ENCODE measurements around the gene IRF2BP1.
"Not testable (repeated sequence)": the region's sequence is repeated elsewhere in the genome, so short reads cannot be mapped to it uniquely, and the experiment has no call there.

IRF2BP1 gene

GRCh38 chr19:45876161-45876410 is 9.9 kb downstream of the IRF2BP1 start:
- in situ Hi-C loops (cut with MboI; ENCODE audit: low sequenced_read_pairs, unreplicated experiment) = no loop called here
- no peak for TF ChIP-seq CTCF (IDR thresholded peaks at IDR 0.05; ENCODE audit: borderline replicate concordance, control extremely low read depth, extremely low read depth, insufficient read depth, missing control alignments)
- no peak for DNase-seq (ENCODE audit: low spot score)

GRCh38 chr19:45874620-45874966 is 11.3 kb downstream of the IRF2BP1 start:
- in situ Hi-C loops (cut with MboI; ENCODE audit: low sequenced_read_pairs, unreplicated experiment) = no loop called here
- no peak for DNase-seq (ENCODE audit: low spot score)
- TF ChIP-seq CTCF (IDR thresholded peaks at IDR 0.05; ENCODE audit: borderline replicate concordance, control extremely low read depth, extremely low read depth, insufficient read depth, missing control alignments) = no peak

GRCh38 chr19:45873219-45873772 is 12.6 kb downstream of the IRF2BP1 start:
- in situ Hi-C loops (cut with MboI; ENCODE audit: low sequenced_read_pairs, unreplicated experiment) = no loop called here
- DNase-seq (ENCODE audit: low spot score) = no peak
- TF ChIP-seq CTCF (IDR thresholded peaks at IDR 0.05; ENCODE audit: borderline replicate concordance, control extremely low read depth, extremely low read depth, insufficient read depth, missing control alignments) = no peak

GRCh38 chr19:45872095-45872919 is 13.6 kb downstream of the IRF2BP1 start:
- in situ Hi-C loops (cut with MboI; ENCODE audit: low sequenced_read_pairs, unreplicated experiment) = no loop called here
- TF ChIP-seq CTCF (IDR thresholded peaks at IDR 0.05; ENCODE audit: borderline replicate concordance, control extremely low read depth, extremely low read depth, insufficient read depth, missing control alignments) = no peak

GRCh38 chr19:45870798-45871197 is 15.1 kb downstream of the IRF2BP1 start:
- DNase-seq (ENCODE audit: low spot score) = no peak
- in situ Hi-C loops (cut with MboI; ENCODE audit: low sequenced_read_pairs, unreplicated experiment) = no loop called here
- no peak for TF ChIP-seq CTCF (IDR thresholded peaks at IDR 0.05; ENCODE audit: borderline replicate concordance, control extremely low read depth, extremely low read depth, insufficient read depth, missing control alignments)

More at GRCh38 chr19:45872095-45872919, 13.6 kb downstream of the IRF2BP1 start:
- no peak for DNase-seq (ENCODE audit: low spot score)

GRCh38 chr19:45867241-45867640 is 18.7 kb downstream of the IRF2BP1 start:
- in situ Hi-C loops (cut with MboI; ENCODE audit: low sequenced_read_pairs, unreplicated experiment); DNase-seq (ENCODE audit: low spot score): not testable (repeated sequence)

GRCh38 chr19:45866400-45867176 is 19.4 kb downstream of the IRF2BP1 start:
- no peak for DNase-seq (ENCODE audit: low spot score)
- in situ Hi-C loops (cut with MboI; ENCODE audit: low sequenced_read_pairs, unreplicated experiment) = no loop called here
- no peak for TF ChIP-seq CTCF (IDR thresholded peaks at IDR 0.05; ENCODE audit: borderline replicate concordance, control extremely low read depth, extremely low read depth, insufficient read depth, missing control alignments)

Measured in GM13976 (cell line).